NOMO-1 treated with DMSO at 0.1 percent for 48 hours (cell line): ENCODE results near the gene HOXC10.

Experiments
- DNase-seq: peaks from one replicate; lab custom pipeline; 2025; ENCODE audit not compliant: unreplicated experiment; lab: John Stamatoyannopoulos, UW

Gene HOXC10

GRCh38 chr12:53950789-53951576 is 34.0 kb upstream of the HOXC10 start:
- DNase-seq = no peak

- DNase-seq = no peak
These were observed 33.2 kb upstream of the HOXC10 start for GRCh38 chr12:53951577-53952334.

- no peak for DNase-seq
These were observed 32.6 kb upstream of the HOXC10 start for GRCh38 chr12:53952335-53952694.

- DNase-seq = no peak
These were observed 31.8 kb upstream of the HOXC10 start for GRCh38 chr12:53952871-53953734.

DNA sequence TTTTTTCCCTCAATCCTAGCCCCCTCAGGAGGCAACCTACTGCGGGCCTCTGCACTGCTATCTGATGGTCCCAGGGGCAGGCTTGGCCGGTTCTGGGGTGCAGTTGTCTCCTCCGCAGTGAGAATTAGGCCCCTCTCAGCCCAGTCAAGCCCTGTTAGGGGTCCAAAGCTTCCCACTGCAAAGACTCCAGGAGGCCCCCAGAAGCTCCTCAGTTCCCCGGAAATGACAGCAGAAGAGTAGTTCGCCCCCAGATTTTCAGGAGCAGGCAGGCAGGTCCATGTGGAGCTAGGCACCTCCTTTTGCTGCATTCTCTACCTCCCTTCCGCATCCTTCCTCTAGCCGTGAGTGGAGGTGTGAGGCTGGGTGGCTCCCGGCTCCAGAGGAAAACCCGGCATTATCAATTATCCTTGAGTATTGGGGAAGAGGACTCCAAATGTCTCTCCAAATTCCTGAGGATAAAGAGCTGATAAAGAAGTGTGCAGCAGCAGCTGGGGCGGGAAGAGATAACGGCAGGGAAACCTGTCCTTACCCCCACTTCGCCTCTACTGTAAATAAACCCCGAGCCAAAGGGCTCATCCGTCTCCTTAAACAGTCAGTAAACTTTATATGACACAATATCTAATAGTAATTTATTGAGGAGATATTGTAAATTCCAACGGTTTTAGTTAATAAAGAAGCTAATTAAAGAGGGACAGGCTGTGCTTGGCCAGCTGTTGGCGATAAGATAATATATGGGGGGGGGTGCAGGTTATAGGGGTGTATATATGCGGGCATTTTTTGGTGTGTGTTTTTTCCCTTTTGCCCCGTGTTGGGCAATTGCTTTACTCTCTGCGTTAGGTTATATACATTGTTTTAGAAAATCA is 30.9 kb upstream of the HOXC10 start:
- no peak for DNase-seq

GRCh38 chr12:53954694-53955035 is 30.3 kb upstream of the HOXC10 start, which contains the start of gene HOXC12:
HOXC12 (plus strand) TSS chr12:53954903; CDS start chr12:53954930, 27 bp downstream.
- DNase-seq = no peak

DNA sequence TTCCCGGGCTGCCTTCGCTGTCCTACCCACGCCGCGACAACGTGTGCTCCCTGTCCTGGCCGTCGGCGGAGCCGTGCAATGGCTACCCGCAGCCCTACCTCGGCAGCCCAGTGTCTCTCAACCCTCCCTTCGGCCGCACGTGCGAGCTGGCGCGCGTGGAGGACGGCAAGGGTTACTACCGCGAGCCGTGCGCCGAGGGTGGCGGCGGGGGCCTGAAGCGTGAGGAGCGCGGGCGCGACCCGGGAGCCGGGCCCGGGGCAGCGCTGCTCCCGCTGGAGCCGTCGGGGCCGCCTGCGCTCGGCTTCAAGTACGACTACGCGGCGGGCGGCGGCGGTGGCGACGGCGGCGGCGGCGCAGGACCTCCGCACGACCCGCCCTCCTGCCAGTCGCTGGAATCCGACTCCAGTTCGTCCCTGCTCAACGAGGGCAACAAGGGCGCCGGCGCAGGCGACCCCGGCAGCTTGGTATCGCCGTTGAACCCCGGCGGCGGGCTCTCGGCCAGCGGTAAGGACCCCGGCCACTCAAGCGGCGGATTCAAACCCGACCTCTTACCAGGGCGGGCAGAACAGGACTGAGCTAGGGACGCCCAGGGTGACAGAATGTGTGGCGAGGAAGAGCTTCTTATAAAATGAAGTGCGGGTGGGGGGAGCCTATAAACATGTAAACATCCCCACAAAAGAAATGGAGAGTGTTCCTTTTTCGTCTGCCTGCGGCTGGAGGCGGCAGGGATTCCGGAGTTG is 29.7 kb upstream of the HOXC10 start:
- no peak for DNase-seq

GRCh38 chr12:53955776-53956250 is 29.1 kb upstream of the HOXC10 start:
- no peak for DNase-seq

- no peak for DNase-seq
These were observed 28.6 kb upstream of the HOXC10 start for GRCh38 chr12:53956251-53956887.

DNA sequence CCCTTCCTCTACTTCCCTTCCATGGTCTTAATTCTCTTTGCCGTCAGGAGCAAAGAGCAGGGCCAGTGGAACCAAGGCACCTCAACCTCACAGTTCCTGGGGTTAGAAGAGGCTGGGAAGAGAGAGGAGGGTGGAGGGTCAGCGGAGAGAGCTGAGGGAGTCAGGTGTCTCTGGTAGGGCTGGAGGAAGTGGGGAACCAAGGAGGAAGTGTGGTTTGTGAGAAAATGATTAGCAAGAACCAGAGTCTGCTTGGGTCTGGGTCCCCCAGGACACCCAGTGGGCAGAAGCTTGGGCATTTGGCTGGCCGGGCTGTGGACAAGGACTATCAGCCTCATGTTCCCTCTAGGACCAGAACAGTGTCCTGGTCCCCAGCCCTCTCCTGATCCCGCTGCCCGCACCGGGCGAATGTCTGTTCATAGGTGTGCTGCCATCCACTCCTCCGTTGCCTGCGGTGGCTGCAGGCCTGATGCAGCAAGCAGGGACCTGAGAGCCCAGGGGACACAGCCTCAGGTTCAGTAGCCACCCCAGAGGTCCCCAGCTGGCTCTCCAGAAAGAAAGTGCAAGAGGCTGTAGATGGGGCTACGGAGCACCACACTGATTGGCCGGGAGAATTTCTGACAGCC is 27.9 kb upstream of the HOXC10 start:
- peak; percentile 25 for DNase-seq

- DNase-seq = no peak
These were observed 26.8 kb upstream of the HOXC10 start for GRCh38 chr12:53958128-53958527.

DNA sequence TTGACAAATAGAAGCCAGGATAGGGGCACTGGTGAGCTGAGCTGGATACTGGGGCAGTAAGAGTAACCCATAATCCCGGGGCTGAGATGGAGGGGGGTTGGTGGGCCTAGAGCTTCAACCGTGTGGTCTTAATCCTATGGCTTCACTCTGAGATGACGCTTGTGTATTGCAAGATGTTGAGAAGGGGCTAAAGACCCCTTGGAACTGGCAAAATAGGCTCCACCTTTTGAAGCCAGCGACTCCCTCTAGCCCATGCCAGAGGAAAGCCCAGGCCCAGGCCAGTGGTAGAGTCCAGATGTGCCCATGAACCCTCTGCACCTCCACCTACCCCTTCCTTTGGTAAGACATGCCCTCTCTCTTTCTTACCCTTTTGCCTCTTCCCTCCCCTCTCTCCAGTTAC is 25.6 kb upstream of the HOXC10 start:
- DNase-seq = no peak

DNA sequence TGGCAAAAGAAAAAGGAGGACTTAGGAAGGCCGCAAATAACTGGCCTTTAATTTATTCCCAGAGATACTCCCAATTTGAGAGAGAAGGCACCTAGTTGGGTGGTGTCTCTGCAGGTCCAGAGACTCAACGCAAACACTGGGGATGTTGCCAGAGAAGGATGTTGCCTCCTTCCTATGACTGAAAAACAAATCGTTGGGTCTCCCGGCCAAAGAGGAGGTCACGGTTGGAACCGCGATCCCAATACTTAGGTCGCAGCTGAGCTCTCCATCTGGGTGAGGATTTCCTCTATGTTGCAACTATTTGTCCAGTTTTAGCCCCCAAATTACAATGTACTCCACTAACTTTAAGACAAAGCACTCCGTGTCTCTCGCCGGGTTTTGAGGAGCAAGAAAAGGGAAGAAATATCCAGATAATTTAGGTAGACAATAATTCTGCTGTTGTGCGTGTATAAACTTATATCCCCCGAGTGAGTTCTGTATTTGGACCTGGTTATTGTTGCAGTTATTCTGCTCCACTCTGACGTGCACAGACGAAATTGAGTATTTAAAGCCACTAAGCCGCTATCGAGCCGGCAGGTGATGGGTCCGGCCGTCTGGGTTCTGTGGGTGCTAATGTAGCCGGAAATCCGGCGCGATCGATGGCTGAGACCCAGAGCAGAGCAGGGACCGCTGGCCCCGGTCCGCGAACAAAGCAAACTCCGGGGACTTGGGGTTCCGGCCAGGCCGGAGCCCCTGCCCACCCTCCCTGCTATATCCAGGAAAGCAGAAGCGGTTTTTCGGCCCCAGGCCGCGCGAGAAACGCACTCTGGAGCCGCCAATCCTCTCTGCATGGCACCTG is 24.5 kb upstream of the HOXC10 start:
- DNase-seq = no peak

DNA sequence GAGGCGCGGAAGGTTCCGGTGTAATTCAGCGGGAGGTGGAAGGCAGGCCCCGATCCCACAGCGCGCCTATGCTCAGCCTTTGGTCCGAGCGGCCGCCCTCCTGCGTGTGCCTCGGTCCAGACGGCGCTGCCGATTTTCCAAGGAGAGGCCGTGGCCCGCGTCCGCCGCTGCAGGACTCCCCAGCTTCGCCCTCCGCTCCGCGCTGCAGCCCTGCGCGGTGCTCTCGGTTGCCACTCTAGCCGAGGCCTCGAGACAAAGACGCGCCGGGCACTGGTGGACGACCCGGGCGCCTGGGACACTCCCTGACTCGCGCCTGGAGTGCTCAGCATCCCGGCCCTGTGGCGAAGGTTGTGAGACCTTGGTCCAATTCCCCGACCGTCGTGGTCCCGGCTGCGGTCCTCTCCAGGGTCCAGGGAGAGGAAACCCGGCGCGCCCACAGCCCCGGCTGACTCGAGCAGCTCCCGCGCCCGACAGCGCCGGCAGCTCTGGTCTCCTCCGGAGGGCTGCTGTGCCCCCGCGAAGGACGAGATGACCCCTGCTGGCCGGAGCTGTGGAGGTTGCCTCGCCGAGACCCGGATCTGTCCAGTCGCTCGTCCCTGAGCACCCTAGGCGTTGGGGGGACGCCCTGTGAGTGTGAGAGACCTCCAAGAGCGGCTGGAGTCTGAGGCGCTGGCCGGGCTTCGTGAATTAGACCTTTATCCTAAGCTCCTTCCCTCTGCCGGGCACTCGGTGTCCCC is 23.8 kb upstream of the HOXC10 start:
- no peak for DNase-seq

DNA sequence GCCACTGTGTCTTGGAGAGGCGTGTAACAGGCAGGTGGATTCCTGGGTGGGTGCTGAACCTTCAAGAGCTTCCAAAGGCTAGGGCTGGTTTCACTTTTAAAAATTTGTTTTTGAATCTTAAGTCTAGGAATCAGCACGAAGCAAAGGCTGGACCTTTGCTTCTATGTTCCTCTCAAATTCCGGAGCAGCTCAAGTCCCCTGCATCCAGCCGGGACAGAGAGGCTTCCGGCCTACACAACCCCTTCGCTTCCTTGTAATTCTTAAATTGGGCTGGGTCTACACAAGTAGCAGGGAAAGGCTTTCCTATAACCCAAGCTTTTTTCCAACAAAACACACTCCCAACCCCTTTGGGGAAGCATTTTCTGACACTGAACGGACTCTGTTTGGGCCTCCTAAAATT is 21.9 kb upstream of the HOXC10 start:
- DNase-seq = no peak

DNA sequence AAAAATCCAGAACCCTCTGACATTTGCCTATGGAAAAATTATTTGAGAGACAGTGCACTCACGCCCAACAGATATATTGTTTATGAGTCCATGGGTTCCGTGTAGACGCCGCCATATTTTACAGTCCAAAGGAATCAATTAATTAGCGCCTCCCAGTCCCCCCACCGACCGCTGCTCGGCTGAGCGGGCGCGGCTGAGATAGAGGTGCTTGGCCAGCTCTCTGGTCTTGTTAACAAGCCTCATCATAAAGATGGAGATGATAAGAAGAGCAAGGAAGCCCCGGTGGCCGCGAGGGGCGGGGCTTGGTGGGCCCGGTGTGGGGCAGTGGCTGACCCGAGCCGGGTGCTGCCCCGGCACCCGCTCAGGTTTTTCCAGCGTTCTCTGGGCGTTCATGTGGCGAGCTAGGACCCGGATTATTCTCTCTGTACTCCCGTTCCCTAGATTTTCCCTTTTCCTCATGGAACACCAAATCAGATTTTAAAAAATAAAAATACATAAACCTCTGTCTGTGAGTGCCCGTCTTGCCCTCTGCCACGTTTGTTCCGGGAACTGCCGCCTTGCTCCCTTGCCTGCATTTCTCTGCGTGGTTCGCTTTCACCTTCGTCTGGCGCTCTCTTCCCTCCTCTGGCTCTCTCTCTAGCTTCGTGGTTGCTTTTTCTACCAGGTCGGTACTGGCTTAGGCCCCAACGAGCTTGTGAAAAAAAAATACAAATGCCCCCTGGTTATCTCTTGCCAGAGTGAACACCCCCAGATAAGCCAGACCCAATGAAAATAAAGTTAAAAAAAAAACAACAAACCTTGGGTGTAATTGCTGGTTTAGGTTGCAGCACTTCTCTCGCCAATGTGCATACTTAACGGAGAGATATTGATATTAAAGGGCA is 21.3 kb upstream of the HOXC10 start:
- DNase-seq = no peak
